Esophagus (tissue), 2 donors: ENCODE results near the gene PRSS36. TPM values are rescaled to one million over a fixed set of nuclear protein-coding genes. Genes with fewer than 3 reads are reported as not detected.
"Not testable (repeated sequence)": the region's sequence is repeated elsewhere in the genome, so short reads cannot be mapped to it uniquely, and the experiment has no call there.

Experiments used
- H3K27ac ChIP-seq, 2 donors: one replicate each; pipeline ENCODE4 v1.5.1; 2013; ENCODE audit warnings: low read depth in 2 of 2, mild to moderate bottlenecking in 2 of 2, inconsistent platforms in 1 of 2, low read length in 1 of 2, moderate library complexity in 1 of 2
- H3K27me3 ChIP-seq, 2 donors: one replicate each; pipeline ENCODE4 v1.6.1; 2013; ENCODE audit warnings: low read length in 2 of 2, control low read depth in 1 of 2, mild to moderate bottlenecking in 1 of 2; ENCODE audit not compliant: insufficient read depth in 2 of 2, control insufficient read depth in 1 of 2
- H3K36me3 ChIP-seq, 2 donors: one replicate each; pipeline ENCODE4 v1.6.1; 2013; ENCODE audit warnings: low read length in 1 of 2; ENCODE audit not compliant: control insufficient read depth in 2 of 2, insufficient read depth in 2 of 2
- H3K4me1 ChIP-seq, 2 donors: one replicate each; pipeline ENCODE4 v1.6.1; 2013; ENCODE audit warnings: low read length in 1 of 2; ENCODE audit not compliant: control insufficient read depth in 2 of 2, insufficient read depth in 2 of 2
- H3K4me3 ChIP-seq, 2 donors: one replicate each; pipeline ENCODE4 v1.5.1; 2013; ENCODE audit warnings: low read length in 2 of 2, mild to moderate bottlenecking in 2 of 2, low read depth in 1 of 2, moderate library complexity in 1 of 2
- H3K9me3 ChIP-seq, 2 donors: one replicate each; pipeline ENCODE4 v1.6.1; 2013; ENCODE audit warnings: mild to moderate bottlenecking in 2 of 2, low read depth in 1 of 2, low read length in 1 of 2, moderate library complexity in 1 of 2; ENCODE audit not compliant: control insufficient read depth in 2 of 2, insufficient read depth in 1 of 2
- WGBS, 2 donors: extraction: QIAGEN DNeasy Blood & Tissue Kit; methylation state at CpG; one replicate each; pipeline ENCODE4 v1.1.7; 2013; 5-methylcytosine and 5-hydroxymethylcytosine counted together
- polyA plus RNA-seq, 2 donors: library from polyadenylated mRNA; stranded (reverse); fragments of 200-250 nt; gene quantifications; one replicate each; pipeline ENCODE4 v1.2.3, GENCODE V29; 2013
- donor health status: healthy with polysubstance abuse.
- donor health status: Bipolar disorder and iron deficiency.

Gene PRSS36
- 1 to 10 TPM; 1.7 to 2.4 TPM for polyA plus RNA-seq

- H3K9me3 ChIP-seq: no peaks in the 10 kb centered on the region
- no peak within 1 kb of the TSS for H3K27ac ChIP-seq
- WGBS, 2 donors: 79 to 83% methylated on average over 11 of the region's 11 CpGs
- no peaks in the 10 kb centered on the region for H3K27me3 ChIP-seq
- H3K4me3 ChIP-seq: no peak within 1 kb of the TSS
- peaks cover 4% of the 10 kb centered on the region in 2 donors for H3K4me1 ChIP-seq
- no peaks in the 10 kb centered on the region for H3K36me3 ChIP-seq
Measured at GRCh38 chr16:31149894-31150890, at the start of gene PRSS36. Gene PRSS36 (minus strand): TSS chr16:31150066. CDS start chr16:31150035, 31 bp downstream.

DNA sequence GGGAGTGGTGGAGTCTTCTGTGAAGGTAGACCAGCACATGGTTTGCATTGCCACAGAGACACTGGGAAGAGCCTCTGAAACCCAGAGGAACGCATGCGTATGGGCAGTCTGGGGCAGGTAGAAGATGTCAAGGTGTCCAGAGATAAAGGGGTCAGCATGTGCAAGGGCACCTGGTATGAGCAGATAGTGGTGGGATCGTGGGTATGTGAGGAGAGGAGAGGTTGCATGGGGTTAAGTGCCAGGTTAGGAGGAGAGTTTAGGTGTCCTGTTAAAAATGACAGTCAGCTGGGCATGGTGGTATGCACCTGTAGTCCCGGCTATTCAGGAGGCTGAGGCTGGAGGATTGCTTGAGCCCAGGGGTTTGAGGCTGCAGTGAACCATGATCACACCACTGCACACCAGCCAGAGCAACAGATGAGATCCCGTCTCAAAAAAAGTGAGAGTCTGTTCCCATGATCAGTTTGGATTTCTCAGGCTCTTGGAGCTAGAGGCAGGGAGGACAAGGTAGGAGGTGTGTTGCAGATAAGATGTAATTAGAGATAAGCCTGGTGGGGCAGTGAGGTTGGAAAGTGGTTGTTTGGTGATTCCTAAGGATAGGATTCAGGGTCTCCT is 49.7 kb upstream of the PRSS36 start:
- Histone ChIP-seq H3K27me3 (no peaks in the 10 kb centered on the region), H3K9me3 (no peaks in the 10 kb centered on the region), H3K4me3 (no peak overlapping the region), H3K36me3 (peaks cover 0 to 16% of the 10 kb centered on the region in 2 donors), H3K27ac (no peak overlapping the region), H3K4me1 (peaks cover 3 to 13% of the 10 kb centered on the region in 2 donors)
- 88 to 89% methylated on average over 5 of the region's 5 CpGs for WGBS, 2 donors

GRCh38 chr16:31198207-31198882 is 48.5 kb upstream of the PRSS36 start:
- Histone ChIP-seq H3K4me3 (no peak overlapping the region), H3K36me3 (peaks cover 0 to 21% of the 10 kb centered on the region in 2 donors), H3K27me3 (no peaks in the 10 kb centered on the region), H3K27ac (no peak overlapping the region), H3K4me1 (peaks cover 5 to 13% of the 10 kb centered on the region in 2 donors), H3K9me3 (no peaks in the 10 kb centered on the region)
- 51 to 54% methylated on average over 7 of the region's 7 CpGs for WGBS, 2 donors

DNA sequence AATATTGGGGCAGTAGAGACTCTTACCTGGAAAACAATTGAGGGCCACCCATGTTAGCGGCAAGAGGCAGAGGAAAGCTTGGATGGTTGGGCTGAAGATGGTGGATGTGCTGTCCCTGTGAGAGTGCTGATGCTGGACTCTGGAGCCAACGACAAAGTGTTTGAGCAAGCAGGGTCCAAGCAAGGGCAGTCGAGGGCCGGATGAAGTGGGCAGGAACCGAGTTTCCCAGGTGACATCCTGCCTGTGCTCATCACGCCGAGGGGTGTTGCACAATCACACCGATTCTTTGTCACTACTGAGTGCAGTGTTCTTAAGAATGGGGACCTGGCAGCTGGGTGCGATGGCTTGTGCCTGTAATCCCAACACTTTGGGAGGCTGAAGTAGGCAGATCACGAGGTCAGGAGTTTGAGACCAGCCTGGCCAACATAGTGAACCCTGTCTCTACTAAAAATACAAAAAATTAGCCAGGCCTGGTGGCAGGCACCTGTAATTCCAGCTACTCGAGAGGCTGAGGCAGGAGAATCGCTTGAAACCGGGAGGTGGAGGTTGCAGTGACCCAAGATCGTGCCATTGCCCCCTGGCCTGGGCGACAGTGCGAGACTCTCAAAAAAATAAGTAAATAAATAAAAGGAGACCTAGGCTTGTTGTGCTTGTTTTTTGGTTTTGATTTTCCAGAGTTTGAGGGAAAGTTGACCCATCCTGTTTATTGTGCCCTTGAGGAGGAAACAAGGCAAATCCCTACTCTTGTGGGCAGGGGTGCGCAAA is 46.6 kb upstream of the PRSS36 start:
- Histone ChIP-seq H3K27ac (no peak overlapping the region), H3K36me3 (peaks cover 9 to 26% of the 10 kb centered on the region in 2 donors)
- 88% methylated on average over 17 of the region's 17 CpGs for WGBS, 2 donors

DNA sequence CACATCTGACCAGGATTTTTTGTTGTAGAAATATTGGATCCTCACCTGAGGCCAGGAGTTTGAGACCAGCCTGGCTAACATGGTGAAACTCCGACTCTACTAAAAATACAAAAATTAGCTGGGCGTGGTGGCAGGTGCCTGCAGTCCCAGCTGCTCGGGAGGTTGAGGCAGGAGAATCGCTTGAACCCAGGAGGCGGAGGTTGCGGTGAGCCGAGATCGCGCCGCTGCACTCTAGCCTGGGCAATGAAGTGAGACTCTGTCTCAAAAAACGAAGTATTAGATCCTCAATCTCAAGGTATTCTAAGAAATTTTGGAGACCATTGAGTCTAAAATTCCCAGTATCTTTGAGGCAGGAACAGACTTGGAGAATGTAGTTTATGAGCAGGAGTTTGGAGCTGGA is 46.0 kb upstream of the PRSS36 start:
- H3K4me3 ChIP-seq, H3K9me3 ChIP-seq: not testable (repeated sequence)
- peaks cover 15 to 26% of the 10 kb centered on the region in 2 donors for H3K36me3 ChIP-seq

More for the DNA sequence above, 46.6 kb upstream of the PRSS36 start:
- peaks cover 5 to 6% of the 10 kb centered on the region in 2 donors for H3K4me1 ChIP-seq
- no peak overlapping the region for H3K4me3 ChIP-seq
- H3K27me3 ChIP-seq: no peaks in the 10 kb centered on the region
- no peaks in the 10 kb centered on the region for H3K9me3 ChIP-seq

GRCh38 chr16:31194898-31195297 is 45.0 kb upstream of the PRSS36 start:
- Histone ChIP-seq H3K4me1 (peaks cover 0 to 2% of the 10 kb centered on the region in 2 donors), H3K9me3 (no peaks in the 10 kb centered on the region), H3K27me3 (no peaks in the 10 kb centered on the region), H3K4me3 (no peak overlapping the region), H3K36me3 (peaks cover 21 to 36% of the 10 kb centered on the region in 2 donors), H3K27ac (no peak overlapping the region)
- WGBS, 2 donors: 78% methylated on average over 7 of the region's 7 CpGs

More for the DNA sequence above, 46.0 kb upstream of the PRSS36 start:
- not testable (repeated sequence) for H3K4me1 ChIP-seq, H3K27me3 ChIP-seq, H3K27ac ChIP-seq
- WGBS, 2 donors: 95 to 97% methylated on average over 11 of the region's 11 CpGs

- H3K4me3 ChIP-seq: no peak overlapping the region
- no peak overlapping the region for H3K27ac ChIP-seq
- WGBS, 2 donors: 87 to 98% methylated on average over 2 of the region's 2 CpGs
- H3K9me3 ChIP-seq: no peaks in the 10 kb centered on the region
- H3K36me3 ChIP-seq: peaks cover 28 to 36% of the 10 kb centered on the region in 2 donors
- no peaks in the 10 kb centered on the region for H3K27me3 ChIP-seq
- peaks cover 0 to 2% of the 10 kb centered on the region in 2 donors for H3K4me1 ChIP-seq
Measured at GRCh38 chr16:31193874-31194273, 44.0 kb upstream of the PRSS36 start.

- peaks cover 0 to 2% of the 10 kb centered on the region in 2 donors for H3K4me1 ChIP-seq
- WGBS, 2 donors: 89 to 91% methylated on average over 16 of the region's 16 CpGs
- no peaks in the 10 kb centered on the region for H3K27me3 ChIP-seq
- peaks cover 34 to 38% of the 10 kb centered on the region in 2 donors for H3K36me3 ChIP-seq
- no peak overlapping the region for H3K4me3 ChIP-seq
- H3K27ac ChIP-seq: no peak overlapping the region
- H3K9me3 ChIP-seq: no peaks in the 10 kb centered on the region
Measured at GRCh38 chr16:31192856-31193642, 43.2 kb upstream of the PRSS36 start.
